SKM-1 treated with dmso at 0.1 percent for 144 hours (cell line): ENCODE measurements around the gene TERC.

Experiments used
- DNase-seq: peaks from one replicate; lab custom pipeline; 2025; ENCODE audit not compliant: unreplicated experiment; lab: John Stamatoyannopoulos, UW

TERC gene

DNA sequence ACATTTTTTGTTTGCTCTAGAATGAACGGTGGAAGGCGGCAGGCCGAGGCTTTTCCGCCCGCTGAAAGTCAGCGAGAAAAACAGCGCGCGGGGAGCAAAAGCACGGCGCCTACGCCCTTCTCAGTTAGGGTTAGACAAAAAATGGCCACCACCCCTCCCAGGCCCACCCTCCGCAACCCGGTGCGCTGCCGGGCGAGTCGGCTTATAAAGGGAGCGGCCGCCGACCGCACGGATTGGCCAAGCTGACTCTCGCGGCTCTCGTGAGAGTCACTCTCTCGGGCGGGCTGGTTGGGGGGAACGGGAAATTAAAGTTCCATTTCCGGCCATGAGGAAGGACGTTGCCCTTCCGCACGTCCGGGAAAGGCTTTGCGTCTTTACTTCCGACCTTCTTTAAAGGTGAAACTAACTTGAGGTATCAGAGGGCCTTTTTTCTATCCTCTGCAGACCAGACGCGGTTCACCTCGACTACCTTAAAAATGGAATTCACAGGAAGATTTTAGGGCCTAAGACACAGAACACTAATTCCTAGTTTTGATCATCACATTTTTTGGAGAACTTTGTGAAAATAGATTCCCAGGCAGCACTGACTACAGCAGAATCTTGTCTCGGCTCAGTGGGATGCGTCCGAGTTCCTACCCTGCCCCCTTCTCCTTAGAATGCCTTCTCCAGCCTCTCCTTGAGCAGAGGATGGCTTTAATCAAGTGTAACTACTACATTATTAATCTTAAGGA, at the start of gene TERC:
TERC (minus strand) TSS at position 179 of the 731 bp plus-strand sequence.
- peak; percentile 35 for DNase-seq

DNA sequence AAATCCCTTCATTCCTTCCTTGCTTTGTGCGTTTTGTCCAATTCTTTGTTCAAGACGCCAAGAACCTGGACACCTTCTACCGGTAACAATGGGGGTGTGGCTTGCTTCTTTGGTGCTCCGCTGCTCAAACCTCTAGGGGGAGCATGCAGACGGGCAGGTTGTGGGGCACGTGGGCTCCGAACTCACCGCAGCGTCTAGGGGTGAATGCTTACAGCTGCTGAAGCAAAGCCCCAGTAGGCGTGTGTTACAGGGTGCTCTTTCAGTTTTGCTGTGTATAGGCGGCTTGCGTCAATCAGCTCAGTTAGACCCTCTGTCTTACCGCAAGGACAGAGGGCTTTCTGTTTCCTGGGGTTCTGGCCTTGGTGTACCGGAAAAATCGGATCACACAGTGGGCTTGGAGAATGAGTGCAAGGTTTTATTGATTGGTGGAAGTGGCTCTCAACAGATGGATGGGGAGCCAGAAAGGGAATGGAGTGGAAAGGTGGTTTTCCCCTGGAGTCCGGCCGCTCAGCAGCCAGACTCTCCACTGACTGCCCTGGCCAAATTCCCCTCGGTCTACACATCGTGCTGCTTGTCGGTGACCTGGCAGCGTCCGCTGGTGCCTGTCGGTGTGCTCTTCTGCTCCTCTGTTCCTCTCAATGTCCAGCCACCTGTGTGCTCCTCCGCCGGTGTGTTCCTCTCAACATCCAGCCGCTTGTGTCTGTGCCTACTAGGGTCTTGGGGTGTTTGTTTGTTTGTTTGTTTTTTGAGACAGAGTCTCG, 49.1 kb upstream of the TERC start:
- peak; percentile 83 for DNase-seq

DNA sequence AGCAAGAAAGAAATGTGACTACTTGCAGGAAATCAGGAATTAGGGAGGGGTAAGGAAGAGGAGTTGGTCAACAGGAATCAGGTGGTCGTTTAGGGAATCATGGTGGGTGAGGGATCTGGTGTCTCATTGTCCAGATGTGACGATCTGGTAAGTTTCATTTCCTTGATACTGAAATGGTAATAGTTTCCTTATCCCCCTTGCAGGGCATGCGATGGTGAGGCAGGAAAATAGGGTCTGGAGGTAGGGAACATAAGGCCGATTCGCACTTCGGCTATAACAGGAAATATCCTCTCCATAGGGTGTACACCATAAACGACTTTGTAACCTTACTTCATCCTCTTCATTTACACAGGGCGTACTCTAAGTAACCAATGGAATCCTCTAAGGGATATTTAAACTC, 48.4 kb upstream of the TERC start:
- no peak for DNase-seq

DNA sequence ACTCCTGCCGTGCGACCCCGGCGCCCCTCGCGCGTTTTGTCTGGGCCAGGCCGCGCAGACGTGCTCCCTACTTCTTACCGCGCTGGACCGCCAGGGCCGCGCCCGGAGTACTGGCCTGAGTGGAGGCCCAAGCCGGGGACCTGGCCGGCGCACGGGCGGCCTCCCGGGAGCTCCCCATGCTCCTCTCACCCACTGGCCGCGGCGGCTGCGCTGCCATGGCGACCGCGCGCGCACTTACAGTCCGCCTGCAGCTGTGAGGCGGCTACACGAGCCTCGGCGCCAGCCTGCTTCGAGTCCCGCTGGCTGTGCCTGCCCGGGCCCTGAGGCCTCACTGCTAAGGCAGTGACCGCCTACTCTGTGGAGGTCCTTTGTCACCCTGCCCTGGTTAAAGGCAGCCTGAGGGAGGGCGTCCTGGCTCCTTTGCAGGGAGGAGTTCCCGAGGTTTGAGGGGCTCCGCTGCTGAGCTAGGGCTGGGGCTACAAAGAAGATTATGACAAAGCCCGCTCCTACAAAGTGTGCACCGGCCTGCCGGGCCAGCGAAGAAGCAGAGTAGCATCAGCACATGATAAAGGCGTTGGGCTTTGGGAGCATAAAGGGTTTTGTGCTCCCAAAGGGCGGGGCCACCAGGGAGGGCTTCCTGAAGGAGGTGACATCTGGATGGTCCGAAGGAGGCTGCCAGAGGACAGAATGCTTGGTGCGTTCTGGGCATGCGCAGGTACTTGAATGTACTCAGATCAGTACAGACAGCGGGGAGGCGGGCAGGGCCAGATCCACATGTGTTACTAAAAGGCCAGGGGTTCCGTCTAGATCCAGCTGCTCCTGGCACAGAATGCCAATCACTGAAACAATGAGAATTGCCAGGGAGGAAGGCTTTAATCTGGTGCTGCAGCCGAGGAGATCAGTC, 47.7 kb upstream of the TERC start, which contains the start of the genes LRRC34 and LRRIQ4:
LRRC34 (minus strand) TSS at position 573 of the 904 bp plus-strand sequence; CDS start at position 217, 356 bp downstream.
LRRIQ4 (plus strand) TSS at position 539 of the 904 bp plus-strand sequence. CDS start 9,052 bp downstream, outside the sequence.
- peak; percentile 90 for DNase-seq

DNA sequence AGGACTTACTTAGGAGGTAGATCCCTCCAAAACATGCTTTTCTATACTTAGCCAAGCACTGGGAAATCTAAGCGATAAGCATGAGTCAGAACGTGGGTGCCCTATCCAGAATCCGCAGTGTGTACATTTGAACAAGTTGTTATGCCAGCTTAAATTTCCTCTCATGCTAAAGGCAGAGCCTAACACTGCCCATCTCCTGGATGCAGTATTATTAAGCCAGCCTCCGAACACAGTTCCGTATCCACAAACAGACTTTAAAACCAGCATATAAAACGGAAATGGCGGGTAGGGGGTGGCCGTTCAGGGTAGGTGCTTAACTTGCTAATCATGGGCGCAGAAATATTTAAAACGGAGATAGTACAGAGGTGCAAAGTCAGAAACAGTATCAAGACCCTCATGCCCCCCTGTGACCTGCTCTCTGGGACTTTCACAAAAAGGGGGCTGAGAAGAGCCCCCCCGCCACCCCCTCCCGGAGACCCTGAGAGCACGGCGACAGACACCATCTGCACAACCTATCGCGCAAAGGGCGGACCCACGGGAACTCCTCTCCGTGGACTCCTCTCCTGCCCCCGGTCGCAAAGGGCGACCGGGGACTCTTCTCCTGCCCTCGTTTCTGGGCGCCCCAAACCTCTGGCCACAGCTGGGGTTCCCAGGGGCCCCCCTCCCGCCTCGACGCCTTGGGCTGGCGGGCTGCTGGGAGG, 46.9 kb upstream of the TERC start:
- peak; percentile 22 for DNase-seq

DNA sequence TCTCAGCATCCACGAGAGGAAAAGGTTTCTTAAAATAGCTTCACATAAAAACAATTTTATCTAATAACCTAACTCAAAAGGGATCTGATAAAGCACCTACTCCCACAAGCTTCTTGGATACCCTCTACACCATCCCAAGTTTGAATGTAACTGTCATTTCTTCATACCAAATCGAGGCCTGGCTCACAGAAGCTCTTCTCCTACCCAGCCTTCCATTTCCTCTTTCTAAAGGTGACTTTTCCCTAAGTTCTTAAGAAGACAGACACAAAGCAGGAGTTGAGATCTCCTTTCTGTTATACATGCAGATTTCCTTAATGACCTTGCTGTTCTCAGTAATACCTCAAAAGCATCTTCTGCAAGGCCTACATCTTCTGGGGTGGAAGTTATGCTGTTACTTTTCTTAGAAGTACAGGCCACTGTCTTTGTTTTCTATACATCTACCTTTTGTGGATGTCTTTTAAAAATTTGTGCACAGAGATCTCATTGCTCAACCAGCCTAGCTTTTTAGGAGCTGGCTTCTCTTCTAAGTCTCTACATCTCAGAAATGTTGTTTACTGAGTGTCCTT, 44.5 kb upstream of the TERC start:
- no peak for DNase-seq

DNA sequence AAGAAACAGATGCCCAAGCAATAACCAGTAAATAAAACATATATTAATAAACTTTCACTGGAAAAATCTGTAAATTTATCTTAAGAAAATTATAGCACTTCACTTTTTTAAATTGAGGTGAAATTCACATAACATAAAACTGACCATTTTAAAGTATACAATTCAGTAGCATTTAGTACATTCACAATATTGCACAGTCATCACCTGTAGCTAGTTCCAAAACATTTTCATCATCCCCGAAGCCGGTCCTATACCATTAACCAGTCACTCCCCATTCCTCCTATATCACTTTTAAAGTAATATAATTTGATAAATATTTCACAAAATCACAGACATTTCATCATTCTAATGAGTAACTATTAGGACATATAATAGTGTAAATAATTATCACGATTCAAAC, 39.8 kb upstream of the TERC start:
- DNase-seq = no peak

DNA sequence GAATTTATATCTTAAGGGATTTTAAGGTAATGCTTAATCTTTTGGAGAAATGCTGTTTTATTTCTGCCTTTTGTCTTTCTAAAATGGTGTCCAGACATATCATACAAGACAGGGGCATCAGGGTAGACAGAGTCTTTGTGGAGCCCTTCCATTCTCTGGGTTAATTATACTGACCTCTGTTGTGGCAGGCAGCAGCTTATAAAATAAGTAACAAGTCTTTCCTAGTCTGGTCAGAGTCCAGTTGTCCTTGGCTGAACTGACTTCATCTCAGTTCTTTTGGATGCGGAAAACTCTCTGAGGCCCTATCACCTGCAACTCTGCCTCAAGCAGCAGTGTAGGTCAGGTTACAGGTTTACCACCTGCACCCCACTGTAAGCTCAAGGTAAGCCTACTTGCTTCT, 27.5 kb upstream of the TERC start:
- DNase-seq = no peak

DNA sequence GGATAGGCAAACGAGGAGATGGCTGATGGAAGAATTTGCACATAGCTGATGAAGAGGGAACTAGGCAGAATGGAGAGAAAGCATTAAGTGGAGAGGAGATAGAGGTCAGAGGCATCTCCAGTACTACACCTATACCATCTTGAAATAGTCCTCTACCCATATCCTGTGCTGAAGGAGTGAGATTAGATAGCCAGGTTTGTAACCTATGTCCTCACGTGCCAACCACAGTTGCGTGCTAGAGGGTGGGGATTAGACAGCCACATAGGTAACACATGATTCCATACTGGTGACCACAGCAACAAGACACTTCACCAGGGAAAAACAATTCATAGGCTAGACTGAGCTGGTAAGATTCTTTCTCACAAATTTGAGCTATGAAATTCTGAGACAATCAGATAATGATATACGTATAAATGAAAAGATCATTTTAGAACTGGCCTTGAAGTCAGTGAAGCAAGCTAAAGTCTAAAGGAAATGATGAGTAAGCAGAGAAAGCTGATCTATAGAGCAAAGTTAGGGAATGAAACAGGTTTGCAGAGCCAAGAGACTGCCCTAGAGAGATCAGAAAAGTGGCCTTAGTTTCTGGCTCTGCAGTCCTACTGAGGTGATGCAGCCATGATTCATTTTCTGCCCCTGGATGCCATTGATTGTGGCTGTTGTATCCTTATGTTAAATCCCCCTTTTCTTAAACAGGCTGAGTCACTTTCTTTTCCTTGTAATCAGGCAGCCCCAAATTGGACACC, 26.0 kb upstream of the TERC start:
- DNase-seq = no peak

DNA sequence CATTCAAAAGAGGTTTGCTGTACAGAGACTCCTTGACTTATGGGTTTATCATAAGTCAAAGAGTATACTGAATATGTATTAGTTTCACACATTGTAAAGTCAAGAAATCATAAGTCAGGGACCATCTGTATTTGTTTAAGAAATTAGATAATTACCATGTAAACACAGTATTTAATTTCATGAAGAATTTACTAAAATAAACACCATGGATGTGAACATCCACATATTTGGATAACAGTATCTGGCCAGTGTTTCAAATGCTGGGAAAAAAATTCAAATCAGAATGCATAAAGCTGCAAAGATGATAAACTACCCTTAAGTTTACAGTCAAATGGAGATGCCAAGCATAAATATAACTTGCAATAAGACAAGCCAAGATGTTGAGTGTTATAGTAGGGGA, 25.4 kb upstream of the TERC start:
- no peak for DNase-seq

DNA sequence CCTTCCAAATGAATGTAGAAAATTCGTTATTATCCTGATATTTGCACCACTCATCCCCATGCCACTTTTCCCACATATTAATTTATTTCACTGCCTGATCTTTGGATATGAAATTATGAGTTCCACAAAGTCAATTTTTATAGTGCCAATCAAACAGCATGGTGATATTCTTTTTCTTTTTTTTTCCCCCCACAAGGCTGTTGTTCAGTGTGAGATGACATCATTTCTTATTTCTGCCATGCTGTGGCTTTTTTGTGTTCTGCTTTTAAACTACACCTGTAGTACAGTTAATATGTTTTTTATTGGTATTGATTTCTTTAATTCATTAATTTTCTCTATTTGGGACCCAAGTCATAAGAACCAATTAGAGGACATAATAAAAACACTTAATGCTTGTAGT, 22.9 kb upstream of the TERC start:
- no peak for DNase-seq

DNA sequence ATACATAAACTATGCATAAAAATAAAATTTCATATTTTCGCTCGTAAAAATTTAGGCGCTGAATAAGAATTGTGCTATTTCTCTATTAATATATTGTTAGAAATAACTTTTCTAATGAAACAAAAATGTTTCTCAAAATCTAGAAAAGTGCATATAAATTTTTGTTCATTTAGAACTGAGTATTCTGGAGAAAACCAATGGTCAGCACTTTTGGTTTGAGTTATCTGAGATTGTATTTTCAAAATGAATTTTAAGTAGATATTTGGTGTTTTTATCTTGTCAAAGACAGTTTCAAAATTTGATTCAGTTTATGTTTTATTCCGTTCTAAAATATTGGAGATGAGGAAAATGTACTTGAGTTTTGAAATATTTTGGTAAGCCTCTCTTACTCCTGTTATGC, 22.3 kb upstream of the TERC start:
- DNase-seq = no peak

DNA sequence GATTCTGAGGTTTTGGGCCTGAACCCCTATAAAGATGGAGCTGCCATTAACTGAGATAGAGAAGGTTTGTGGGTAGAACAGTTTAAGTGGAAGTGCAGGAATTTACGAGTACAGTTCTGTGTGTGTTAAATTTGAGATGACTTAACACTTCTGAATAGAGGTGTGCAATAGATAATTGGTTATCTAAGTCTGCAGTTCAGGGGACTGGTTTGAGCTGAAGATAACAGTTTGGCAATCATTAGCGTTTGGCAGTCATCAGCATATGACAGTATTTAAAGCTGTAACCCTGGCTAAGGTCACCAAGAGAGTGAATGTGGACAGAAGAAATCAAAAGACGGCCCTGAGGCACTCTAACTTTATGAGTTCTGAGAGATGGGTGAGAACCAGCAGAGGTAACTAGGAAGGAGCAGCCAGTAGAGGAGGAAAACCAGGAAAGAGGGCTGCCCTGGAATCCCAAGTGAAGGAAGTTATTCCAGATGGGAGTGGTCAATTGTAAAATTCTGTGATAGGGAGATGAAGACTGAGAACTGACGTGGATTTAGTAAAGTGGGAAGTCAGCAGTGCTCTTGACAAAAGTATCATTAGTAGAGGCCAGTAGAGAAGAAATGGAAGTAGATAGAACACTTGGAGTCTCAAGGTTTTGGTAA, 16.5 kb upstream of the TERC start:
- DNase-seq = no peak

DNA sequence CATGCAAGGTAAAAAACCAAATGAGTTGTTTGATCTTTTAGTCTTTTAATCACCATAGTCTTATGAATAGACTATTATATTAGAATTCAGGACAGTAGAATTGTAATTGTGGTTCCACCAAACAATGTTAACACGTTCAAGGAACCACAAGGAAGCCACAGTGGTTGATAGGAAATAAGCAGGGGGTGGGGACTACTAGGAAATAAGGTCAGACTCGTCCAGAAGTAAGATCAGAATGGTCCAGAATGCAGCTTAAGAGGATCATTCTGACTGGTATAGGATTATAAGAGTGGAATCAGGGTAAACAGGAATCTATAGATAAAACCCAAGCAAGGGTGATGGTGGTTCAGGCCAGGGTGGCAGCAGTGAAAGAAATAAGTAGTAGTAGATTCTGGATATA, 15.9 kb upstream of the TERC start:
- no peak for DNase-seq

DNA sequence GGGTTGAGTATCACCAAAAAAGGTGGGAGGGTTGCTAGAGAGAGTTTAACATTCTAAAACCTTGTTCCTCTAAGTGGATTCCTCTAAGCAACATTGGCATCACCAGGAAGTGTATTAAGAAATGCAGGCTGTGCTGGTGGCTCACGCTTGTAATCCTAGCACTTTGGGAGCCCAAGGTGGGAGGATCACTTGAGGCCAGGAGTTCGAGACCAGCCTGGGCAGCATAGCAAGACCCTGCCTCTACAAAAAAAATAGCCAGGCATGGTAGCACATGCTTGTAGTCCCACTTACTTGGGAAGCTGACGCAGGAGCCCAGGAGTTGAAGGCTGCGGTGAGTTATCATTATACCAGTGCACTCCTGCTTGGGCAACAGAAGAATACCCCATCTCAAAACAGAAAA, 13.0 kb upstream of the TERC start:
- DNase-seq = no peak

DNA sequence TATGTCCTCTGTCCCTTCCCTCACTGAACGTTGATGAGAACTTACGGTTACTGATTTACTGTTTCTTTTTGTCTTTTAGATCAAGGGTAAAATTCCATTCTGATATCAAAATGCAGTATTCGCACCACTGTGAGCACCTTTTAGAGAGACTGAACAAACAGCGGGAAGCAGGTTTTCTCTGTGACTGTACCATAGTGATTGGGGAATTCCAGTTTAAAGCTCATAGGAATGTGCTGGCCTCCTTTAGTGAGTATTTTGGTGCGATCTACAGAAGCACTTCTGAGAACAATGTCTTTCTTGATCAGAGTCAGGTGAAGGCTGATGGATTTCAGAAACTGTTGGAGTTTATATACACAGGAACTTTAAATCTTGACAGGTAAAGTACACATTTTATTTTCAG, 9.3 kb upstream of the TERC start:
- DNase-seq = no peak

DNA sequence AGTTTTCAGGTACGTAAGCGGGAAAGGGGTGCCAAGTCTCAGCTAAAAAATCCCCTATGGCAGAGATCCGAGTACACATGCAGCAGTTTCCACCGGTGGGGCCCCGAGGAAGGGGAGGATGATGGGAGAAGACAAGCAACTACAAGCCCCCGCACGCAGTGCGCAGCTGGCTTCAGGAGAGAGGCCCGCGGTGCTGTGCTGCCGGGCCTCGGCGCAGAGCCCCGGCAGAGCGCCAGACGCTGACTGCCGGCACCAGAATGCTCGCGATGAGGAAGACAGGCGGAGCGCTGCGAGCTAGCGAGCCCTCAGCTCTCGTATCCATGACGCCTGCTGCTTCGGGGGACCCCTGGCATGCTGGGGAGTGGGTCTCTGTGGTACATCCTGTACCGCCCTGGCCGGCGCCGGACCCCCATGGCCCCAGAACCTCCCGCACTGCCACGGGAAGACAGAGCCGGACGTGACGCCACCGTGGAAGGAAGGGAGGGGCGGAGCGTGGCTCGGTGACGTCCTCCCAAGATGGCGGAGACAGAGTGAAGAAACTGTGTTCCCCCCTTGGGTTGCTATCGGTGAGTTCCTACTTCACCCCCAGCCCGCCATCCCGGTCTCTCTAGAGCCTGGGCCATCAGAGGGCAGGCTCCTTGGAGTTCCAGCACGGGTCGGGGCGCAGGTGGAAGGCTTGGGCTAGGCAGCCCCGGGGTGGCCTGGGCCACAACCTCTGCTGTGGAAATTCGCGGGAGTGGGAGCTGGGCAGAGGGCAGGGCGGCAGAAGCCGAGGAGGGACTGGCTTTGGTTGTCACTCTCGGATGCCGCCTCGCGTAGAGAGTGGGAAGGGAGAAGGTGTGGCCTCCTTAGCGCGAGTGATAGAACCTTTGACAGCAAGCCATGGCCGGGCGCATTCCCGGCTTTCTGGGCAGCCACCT, 8.3 kb upstream of the TERC start, which contains the start of gene MYNN:
MYNN (plus strand) TSS at position 500 of the 920 bp plus-strand sequence. CDS start 900 bp downstream, outside the sequence.
- peak; percentile 91 for DNase-seq

DNA sequence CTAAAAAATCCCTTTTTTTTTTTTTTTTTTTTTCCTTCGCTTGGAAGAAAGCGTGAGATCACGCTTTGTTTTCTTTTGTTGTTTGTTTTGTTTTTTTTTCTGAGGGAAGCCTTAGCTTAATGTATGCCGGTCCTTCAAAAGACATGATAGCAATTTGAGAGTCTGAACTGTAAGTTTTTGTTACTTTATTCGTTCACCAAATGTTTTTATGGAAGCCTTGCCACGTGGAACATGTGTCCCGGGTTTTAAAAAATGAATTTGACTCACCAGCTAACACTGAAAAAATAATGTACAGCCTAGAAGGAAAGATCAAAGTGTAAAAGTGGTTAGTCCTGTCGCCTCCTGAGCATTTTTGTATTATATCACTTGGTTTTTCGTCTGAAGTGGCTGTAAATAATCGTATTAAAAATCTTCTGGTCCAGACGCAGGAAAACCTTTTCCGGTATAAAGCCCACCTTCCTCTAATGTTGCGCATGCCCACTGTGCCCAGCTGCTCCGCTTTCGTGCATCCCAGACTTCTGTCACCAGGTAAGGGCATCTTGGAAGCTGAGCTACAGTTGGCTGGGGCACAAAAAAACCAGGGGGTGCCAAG, 7.5 kb upstream of the TERC start:
- peak; percentile 67 for DNase-seq
